NCI-H82 (cell line): ENCODE data around the gene KDELR1.

Source experiments
- DNase-seq: peaks from one replicate; lab custom pipeline; 2025; lab: John Stamatoyannopoulos, UW

KDELR1 gene

DNA sequence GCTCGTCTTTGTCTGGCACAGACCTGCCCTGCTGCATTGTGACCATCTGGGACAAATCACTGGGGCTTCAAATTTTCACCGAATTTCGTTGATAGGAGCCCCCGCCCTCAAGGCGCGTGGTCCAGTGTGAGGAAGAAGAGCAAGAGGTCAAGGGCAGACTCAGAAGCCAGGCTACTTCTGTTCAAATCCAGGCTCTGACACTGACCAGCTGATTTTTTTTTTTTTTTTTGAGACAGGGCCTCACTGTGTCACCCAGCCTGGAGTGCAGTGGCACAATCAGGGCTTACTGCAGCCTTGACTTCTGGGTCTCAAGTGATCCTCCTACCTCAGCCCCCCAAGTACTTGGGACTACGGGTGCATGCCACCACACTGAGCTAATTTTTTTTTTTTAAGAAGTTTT lies 20.0 kb downstream of the KDELR1 start:
- DNase-seq: no peak

GRCh38 chr19:48370955-48371354 lies 20.4 kb downstream of the KDELR1 start:
- peak; percentile 31 for DNase-seq

DNA sequence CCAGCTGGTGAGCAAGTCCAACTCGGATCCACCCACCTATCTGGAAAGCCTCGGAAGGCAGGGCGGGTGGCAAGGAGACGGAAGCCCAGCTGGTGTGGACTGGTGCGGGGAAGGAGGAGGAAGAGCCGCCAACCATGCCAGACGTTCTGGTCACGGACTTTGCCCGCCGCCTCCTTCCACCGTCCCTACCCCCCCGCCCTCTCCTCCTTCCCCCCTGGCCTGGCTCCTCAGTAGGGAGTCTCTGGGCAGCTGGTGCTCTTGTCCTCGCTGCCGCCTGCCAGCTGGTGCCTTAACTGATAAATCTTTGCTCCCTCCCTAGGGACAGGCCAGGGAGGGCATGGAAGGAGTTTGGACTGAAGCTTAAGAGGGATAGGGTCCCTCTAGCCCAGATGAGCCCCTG lies 22.4 kb downstream of the KDELR1 start:
- peak; percentile 98 for DNase-seq

GRCh38 chr19:48367855-48368254 lies 23.5 kb downstream of the KDELR1 start:
- peak; percentile 74 for DNase-seq

GRCh38 chr19:48365602-48366001 lies 25.7 kb downstream of the KDELR1 start:
- no peak for DNase-seq

DNA sequence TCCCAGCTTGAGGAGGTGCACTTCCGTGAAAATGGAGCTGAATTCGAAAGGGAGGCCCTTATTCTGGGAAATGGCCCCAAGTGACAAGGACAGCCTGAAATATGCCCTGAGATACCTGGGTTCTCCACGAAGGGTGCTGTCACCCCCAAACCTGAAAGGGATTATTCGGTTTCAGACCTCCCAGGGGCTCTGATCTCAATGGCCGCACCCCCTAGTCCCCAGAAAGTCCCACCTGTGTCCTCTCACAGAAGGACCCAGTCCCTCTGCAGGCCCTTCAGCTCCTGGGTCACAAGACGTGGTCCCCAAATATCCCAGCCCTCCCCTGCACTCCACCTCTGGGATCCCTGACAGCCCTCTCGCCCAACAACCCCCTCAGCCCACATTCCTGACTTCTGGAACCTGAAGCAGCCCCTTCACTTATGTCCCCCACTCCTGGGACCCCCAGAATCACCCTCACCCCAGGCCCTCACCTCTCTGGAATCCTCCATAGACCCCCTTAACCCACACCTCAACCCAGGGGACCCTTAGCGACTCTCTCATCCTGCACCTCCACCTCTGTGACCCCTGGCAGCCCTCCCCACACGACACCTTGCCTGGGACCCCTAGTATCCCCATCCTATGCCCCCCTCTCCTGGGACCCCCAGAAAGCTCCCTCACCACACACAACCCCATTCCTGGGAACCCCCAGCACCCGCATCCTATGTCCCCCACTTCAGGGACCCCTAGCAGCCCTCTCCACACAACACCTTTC lies 26.6 kb downstream of the KDELR1 start:
- no peak for DNase-seq

- DNase-seq: peak; percentile 100
These were observed 27.3 kb downstream of the KDELR1 start, which contains the start of the genes SYNGR4 and TMEM143 for GRCh38 chr19:48363810-48364597. TSS of gene SYNGR4 (plus strand) at chr19:48364367. CDS start at chr19:48365843, 1,476 bp downstream. TSS of gene TMEM143 (minus strand) at chr19:48363940. CDS start at chr19:48363920, 20 bp downstream.

GRCh38 chr19:48363500-48363809 lies 27.9 kb downstream of the KDELR1 start:
- peak; percentile 71 for DNase-seq

GRCh38 chr19:48362716-48363499 lies 28.4 kb downstream of the KDELR1 start:
- DNase-seq: peak; percentile 99

- no peak for DNase-seq
These were observed 29.4 kb downstream of the KDELR1 start for GRCh38 chr19:48361912-48362311.

GRCh38 chr19:48359123-48359522 lies 32.2 kb downstream of the KDELR1 start:
- no peak for DNase-seq

DNA sequence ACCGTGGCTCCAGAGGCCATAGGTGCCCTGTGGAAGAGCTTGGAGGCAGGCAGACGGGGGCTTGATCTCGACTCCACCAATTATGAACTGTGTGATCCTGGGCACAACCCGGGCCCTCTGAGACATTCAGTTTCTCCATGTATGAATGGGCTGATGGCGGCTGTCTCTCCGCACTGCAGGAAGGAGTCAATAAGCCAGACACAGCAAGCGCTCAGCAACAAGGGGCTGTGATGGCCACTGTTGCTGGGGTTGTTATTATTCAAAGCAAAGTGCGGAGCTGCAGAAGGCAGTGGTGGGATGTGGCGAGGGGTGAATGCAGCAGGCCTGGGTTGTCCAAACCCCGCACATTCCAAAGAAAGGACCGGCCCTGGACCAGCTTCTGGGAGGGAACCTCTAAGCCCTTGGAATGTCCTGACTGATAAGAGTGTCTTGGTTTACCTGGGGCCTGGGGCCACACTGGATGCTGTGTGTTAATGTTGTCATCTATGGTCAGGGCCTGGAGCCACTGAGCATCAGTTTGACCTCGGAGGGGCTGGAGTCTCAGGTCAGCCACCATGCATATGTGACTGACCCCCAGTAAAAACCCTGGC lies 35.9 kb downstream of the KDELR1 start:
- DNase-seq: no peak

DNA sequence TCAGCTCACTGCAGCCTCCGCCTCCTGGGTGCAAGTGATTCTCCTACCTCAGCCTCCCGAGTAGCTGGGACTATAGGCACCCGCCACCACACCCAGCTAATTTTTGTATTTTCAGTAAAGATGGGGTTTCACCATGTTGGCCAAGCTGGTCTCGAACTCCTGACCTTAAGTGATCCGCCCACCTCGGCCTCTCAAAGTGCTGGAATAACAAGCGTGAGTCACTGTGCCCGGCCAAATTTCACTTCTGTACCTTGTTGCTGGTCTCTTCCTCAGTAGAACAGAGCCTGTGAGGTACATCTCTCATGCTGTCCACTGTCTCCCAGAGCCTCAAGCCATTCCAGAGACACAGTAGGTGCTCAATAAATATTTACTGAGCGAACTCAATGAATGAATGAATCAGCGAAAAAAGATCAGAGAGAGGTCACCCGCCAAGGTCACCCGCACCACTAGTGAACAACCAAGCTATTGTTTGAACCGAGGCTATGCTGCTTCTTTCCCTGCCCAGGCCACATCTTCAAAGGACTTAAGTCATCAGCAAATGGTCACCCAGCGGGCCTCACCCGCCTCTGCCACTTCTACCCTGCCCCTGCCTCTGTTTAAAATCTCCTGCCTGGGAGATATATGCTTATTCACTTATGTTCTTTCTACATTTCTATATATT lies 36.9 kb downstream of the KDELR1 start:
- DNase-seq: no peak

DNA sequence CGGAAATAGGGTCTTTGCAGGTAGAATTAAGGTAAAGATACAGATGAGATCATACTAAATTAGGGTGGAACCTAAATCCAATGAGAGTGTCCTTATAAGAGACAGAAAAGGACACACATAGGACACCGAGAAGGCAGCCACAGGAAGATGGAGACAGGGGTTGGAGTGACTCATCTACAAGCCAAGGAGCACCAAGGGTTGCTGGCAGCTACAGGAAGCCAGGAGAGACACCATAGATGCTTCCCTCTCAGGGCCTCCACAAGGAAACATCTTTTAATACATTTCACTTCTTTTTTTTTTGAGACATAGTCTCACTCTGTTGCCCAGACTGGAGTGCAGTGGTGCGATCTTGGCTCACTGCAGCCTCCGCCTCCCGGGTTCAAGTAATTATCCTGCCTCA lies 37.7 kb downstream of the KDELR1 start:
- DNase-seq: no peak

GRCh38 chr19:48351341-48351752 lies 40.0 kb downstream of the KDELR1 start:
- DNase-seq: peak; percentile 87

DNA sequence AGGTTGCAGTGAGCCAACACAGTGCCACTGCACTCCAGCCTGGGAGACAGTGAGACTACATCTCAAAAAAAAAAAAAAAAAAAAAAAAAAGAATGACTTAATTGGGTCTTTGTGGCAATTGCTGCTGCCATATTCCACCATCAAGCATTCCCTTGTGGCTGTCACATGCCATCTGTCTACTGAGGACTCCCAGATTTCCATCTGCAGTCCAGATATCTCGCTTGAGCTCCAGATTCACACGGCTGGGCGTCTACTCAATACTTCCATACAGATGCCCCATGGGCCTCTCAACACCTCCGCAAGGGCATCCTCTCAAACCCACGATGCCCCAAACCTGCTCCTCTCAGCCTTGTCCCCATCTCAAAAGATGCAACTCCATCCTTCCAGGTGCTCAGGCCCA lies 40.5 kb downstream of the KDELR1 start:
- peak; percentile 38 for DNase-seq

GRCh38 chr19:48348737-48349136 lies 42.6 kb downstream of the KDELR1 start:
- DNase-seq: no peak

GRCh38 chr19:48348045-48348444 lies 43.3 kb downstream of the KDELR1 start:
- DNase-seq: no peak

- no peak for DNase-seq
These were observed 45.2 kb downstream of the KDELR1 start for GRCh38 chr19:48346191-48346590.

DNA sequence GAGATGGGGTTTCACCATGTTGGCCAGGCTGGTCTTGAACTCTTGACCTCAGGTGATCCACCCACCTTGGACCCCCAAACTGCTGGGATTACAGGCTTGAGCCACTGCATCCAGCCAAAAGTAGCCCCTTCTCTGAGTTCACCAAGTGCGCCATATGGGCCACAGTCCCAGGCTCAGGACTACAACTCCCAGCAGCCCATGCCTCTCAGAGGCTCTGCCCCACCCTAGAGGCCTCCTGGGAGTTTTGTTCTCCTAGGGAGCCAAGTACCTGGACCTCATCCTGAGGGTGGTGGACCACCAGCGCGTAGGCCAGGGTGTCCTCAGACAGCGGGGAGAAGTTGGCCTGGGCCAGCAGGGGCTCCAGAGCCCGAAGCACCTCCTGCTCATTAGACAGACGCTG lies 46.5 kb downstream of the KDELR1 start:
- DNase-seq: peak; percentile 88

- DNase-seq: no peak
These were observed 48.4 kb downstream of the KDELR1 start for GRCh38 chr19:48342841-48343540.
